HL-60/S4 treated with retinoic acid at 250 ng/mL for 4 days and 3 days (cell line): Measurements from ENCODE around the gene ATXN10.
"Not testable (repeated sequence)": the region's sequence is repeated elsewhere in the genome, so short reads cannot be mapped to it uniquely, and the experiment has no call there.

Experiments used
- in situ Hi-C: fragments of 300-500 bp; cut with MboI; formaldehyde crosslinking; loops from 2 replicates; pipeline ENCODE4 v1.7.0; 2022; ENCODE audit warnings: low sequenced_read_pairs

The ATXN10 gene

DNA sequence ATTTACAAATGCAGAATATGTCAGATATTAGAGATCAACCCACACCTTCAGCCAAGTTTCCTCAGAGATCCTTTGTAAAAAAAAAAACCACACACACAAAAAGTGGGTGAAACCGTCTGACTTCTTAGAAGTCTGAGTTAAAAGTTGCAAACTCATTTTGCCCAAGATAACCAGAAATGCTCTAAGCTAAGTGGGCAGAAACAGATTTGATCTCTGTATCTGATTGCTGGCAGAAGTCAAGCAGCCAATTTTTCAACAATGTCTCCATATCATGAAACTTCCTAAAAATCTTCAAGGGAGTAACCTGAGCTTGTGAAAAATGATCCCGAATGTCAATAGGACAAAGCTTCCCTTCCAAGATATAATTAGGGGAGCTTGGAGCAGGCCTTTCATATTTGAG is 28.6 kb upstream of the ATXN10 start:
- in situ Hi-C loops, result no loop called here

GRCh38 chr22:45644714-45645113 is 26.9 kb upstream of the ATXN10 start:
- in situ Hi-C loops, result no loop called here

DNA sequence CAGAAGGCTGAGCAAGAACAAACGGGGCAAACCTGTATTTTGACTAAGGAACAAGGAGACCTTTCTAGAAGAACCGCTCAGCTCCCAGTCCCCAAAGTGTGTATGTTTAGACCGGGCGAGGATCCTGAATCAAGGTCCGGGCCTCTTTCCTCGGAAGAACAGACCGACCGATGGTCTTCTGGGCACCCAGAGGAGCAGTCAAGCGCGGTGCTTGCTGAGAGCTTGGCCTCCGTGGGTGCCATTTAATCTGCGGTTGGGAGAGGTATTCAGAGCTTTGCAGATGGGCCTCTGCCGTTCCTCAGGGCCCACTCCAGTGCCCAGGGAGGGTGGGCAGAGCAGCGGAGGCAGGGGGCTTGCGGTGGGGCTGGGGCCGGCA is 26.5 kb upstream of the ATXN10 start:
- in situ Hi-C loops, result no loop called here

DNA sequence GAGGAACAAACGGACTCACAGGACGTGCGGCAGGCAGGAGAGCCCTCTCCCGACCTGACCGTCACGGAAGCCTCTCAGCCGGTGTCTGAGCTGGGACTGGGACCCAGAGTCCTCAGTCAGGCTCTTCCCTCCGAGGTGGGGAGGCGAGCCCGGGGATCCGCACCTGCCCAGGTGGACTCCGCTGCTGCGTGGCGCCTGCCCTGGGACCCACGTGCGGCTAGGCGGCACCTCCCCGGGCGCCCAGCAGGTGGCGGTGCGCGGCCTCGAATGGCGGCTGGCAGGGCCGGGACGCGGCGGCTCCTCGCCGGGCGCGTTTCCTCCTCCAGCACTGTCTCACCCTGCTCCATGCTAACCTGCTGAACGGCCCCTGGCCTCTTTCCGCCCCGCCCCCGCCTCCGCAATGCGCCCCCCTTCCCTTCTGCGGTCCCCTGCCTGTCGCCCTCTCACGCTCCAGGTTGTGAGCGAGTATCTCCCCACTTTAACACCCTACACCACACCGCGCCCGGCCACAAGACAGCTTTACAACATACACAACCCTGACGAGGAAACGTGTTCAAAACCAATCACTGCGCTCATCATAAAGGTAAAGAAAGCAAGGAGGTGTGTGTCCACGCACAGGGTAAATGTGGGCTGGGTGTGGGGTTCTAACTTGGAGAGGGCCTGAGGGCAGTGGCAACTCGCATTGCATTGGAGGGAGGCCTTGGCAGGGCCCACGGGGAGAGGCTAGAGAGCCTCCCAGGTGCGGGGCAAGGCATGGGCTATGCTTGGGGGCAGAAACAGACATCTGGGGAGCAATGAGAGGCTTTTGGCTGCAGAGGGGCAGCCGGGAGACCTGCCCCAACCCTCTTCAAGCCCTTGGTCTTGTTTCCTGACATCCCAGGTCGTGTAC is 25.9 kb upstream of the ATXN10 start:
- in situ Hi-C loops, result no loop called here

DNA sequence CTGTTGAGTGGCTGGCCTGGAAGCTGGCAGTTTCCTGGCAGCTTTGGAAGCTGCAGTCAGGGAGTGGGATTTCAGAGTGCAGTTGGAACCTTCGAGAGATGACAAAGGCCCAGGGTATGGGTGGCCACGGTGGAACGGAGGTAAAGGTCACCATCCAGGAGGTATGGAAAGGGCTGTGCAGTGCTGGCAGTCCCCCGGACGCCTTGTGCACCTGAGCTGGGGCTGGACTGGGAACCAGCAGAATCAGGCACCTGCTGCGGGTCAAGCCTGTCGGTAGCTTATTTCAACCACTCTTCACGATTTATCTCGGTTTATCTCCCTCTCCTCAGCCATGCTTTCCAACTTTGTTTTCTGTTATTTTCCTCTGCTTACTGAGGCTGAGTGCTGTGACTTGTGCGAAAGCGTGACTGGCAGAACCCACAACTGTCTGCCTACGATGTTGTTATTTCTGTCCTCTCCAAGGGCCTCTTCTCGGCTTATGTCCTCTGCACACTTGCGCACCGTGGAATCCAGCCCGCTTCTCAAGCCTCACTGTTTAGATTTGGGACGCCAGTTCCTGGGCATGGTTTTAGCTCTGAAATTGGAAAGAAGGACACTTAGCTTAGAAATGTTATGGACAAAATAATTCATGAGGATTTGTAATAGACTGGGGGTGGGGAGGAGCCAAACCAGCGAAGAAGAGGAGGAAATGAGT is 24.0 kb upstream of the ATXN10 start:
- in situ Hi-C loops, result no loop called here

- in situ Hi-C loops, result no loop called here
Measured at GRCh38 chr22:45648301-45649117, 23.1 kb upstream of the ATXN10 start.

DNA sequence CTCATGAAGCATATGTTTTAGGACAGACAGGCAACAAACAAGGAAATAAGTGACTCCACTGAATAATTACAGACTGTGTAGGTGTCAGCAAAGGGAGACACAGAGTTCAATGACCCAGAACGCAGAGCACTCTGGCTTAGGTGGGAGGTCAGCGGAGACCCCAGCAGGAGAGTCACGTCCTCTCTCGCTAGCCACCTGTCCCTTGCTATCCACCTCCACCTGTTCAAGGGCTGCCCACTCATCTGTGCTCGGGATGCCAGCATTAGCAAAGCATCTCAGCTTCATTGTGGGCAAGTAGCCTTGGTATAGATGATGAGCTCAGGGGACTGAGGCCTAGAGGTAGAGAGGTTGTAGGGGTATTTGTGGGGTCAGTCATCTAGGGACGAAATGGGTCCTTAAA is 21.8 kb upstream of the ATXN10 start:
- in situ Hi-C loops, result no loop called here

- in situ Hi-C loops, result no loop called here
Measured at GRCh38 chr22:45650721-45651120, 20.9 kb upstream of the ATXN10 start.

- in situ Hi-C loops, result no loop called here
Measured at GRCh38 chr22:45651931-45652528, 19.6 kb upstream of the ATXN10 start.

GRCh38 chr22:45656577-45656976 is 15.1 kb upstream of the ATXN10 start:
- in situ Hi-C loops, result no loop called here

GRCh38 chr22:45657701-45658100 is 13.9 kb upstream of the ATXN10 start:
- in situ Hi-C loops, result no loop called here

DNA sequence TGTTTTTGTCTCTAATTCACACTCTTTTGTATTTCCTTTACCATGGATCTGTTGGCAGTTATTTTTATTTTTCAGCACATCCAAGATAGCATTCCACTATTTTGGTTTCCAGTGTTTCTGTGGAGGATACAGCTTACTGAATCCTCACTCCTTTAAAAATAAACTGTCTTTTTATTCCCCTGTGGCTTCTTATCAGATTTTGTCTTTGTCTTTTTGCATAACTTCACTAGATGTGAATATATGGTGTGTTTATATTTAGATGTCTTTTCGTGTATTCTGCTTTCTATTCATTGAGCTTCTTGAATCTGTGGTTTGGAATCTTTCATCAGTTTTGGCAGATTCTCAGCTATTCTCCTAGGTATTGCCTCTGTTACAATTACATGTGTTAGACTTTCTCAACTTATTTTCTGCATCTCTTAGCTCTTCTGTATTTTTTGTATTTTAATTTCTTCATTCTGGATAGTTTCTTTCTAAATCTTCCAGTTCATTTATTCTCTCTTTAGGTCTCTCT is 7.4 kb upstream of the ATXN10 start:
- in situ Hi-C loops, result no loop called here

DNA sequence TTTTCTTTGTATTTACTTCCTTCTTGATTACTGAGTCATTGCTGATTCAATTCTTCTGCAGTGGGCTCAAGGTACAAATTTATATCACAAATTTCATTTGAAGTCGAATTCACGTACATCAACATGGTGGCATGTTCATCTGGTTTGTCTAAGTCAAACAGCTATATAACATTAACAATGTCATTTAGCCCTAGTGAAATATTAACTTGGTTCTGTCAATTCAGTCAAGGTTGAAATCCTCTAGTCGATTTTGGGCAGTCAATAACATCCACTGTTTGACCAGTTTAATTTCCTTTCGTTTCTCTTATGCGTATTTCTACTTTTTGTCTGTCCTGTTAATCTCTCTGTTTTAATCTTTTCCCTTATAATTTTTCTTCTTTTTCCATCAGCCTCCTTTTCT is 4.1 kb upstream of the ATXN10 start:
- in situ Hi-C loops, result no loop called here

GRCh38 chr22:45670363-45670762 is 1.3 kb upstream of the ATXN10 start:
- in situ Hi-C loops, result not testable (repeated sequence)

DNA sequence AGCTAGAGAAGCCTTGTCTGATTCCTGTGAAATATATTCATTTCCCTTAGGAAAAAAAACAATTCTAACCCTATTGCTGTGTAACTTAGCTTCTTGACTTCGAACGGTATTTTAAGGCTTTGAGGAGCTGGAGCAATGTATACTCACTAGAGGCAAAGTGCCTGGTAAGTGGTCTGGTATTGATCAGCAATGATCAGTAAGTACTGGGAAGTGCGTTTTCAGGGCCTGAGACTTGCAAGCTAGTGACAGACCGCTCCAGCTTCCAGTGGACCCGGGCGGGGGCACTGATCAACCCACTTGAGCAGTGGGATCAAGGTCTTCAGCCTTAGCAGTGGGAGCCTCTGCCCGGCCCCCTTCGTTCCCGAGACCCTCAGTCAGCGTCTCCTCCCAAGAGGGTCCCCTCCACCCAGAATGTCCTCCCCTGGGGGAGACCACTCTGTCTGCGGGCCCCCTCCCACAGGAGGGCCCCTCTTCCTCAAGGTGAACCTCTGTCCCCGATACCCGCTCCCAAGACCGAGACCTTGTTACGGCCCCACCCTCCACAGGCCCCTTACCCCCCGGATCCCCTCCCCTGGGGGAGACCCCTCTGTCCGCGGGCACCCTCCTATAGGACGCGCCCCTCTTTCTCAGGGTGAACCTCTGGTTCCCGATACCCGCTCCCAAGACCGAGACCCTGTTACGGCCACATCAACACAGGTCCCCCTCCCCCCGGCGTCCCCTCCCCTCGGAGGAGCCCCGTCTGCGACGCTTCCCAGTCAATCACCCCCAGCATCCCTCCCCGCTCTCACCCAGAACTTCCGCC is 452 bp upstream of the ATXN10 start:
- in situ Hi-C loops, result no loop called here

- in situ Hi-C loops, result no loop called here
Measured at GRCh38 chr22:45672564-45673481, 1.2 kb downstream of the ATXN10 start.

DNA sequence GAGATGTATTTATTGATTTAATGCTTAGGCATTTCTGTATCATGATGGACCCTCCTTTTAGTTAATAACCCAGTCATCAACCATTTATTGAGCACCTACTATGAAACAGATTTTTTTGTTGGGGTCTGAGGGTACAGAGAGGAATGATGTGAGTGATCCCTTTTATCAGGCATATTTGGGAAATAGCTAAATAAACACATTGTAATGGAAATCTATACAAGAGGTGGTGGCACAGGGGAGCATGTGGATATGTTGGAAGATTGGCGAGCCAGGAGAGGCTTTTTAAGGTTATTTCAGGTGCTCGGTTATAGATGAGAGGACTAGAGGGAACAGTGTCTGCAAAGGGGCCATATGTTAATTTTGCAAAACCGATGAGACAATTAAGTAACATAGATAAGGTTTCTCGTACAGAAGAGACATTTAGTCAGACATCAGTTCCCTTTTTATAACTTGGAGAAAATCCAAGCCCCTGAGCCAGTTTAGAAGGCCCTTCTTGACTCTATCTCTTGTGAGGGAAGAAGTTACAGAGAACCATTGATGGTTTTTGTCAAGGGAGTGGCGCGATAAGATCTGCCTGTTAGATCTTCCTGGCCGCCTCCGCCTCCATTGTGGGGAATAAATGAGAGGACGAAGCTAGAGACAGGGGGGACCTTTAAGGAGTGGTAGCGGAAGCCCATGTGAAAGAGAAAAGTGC is 2.0 kb downstream of the ATXN10 start:
- in situ Hi-C loops, result no loop called here

DNA sequence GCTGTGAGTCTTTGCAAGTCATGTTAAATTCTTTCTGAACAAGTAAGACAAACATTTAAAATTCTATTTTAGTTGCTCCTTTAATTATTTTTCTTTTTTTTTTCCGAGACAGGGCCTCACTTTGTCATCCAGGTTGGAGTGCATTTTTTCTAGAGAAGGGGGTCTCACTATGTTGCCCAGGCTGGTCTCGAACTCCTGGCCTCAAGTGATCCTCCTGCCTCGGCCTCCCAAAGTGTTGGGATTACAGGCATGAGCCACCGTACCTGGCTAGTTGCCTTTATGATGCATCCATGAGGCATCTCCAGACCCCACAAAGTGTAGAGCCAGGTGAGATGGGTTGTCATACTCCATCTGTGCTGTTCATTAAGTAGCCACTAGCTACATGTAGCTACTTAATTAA is 4.4 kb downstream of the ATXN10 start:
- in situ Hi-C loops, result no loop called here
